HepG2 (cell line): Measurements from ENCODE around the gene RAB34. TPM values are rescaled to one million over a fixed set of nuclear protein-coding genes. Genes with fewer than 3 reads are reported as not detected.

Experiments
- ATAC-seq: fragments of 200-7000 bp; cut with Tn5 transposase; 3 replicates; pipeline ENCODE4 v1.9.1; 2020; ENCODE audit warnings: mild to moderate bottlenecking, moderate library complexity
- BruUV-seq: library from RNA; stranded (reverse); fragments of 400-500 nt; replicated peaks from 2 replicates; lab custom pipeline; 2021; lab: Mats Ljungman, UMichigan
- CTCF ChIA-PET: fragments of 300-600 bp; formaldehyde crosslinking; extraction: SDS; loops from one replicate; lab custom pipeline; 2021; ENCODE audit warnings: low total read pairs, inconsistent platforms, low intra/inter-chr PET ratio; lab: Yijun Ruan, JAX
- POLR2A ChIA-PET: fragments of 350-600 bp; sonication (Branson Sonifier 250); formaldehyde crosslinking; loops from one replicate; lab custom pipeline; 2020; ENCODE audit warnings: antibody characterized with exemption, inconsistent platforms; lab: Yijun Ruan, JAX
- DNase-seq: peaks from one replicate; pipeline ENCODE4 v3.0.0-alpha.2; 2015; ENCODE audit warnings: low spot score
- FAIRE-seq: peaks from 3 replicates; lab custom pipeline; 2011; peaks lifted over from hg19 to GRCh38; lab: Jason Lieb, UNC
- H2AFZ ChIP-seq: one replicate; pipeline ENCODE4 v1.6.1; 2011; ENCODE audit warnings: low read length, inconsistent platforms
- H3K27ac ChIP-seq: fragments of 300-600 bp; 3 replicates; pipeline ENCODE4 v1.8.0; 2011; ENCODE audit warnings: mixed run types, mild to moderate bottlenecking, mixed read lengths, low read length, inconsistent platforms; ENCODE audit not compliant: insufficient read depth; ENCODE audit errors: extremely low read length
- H3K27me3 ChIP-seq, 2 experiments: fragments of 200-600 bp in 1 of 2; 2 replicates in 1 of 2; 3 replicates in 1 of 2; pipeline versions ENCODE4 v1.6.0 to v1.8.0; 2011; ENCODE audit warnings: low read length in 2 of 2, mild to moderate bottlenecking in 2 of 2, moderate library complexity in 2 of 2, inconsistent platforms in 1 of 2; ENCODE audit not compliant: insufficient read depth in 2 of 2, control insufficient read depth in 1 of 2
- H3K36me3 ChIP-seq, 2 experiments: fragments of 200-600 bp in 1 of 2; replicated peaks in 1 of 2; 2 replicates in 1 of 2; 3 replicates in 1 of 2; pipeline versions ENCODE4 v1.5.1 to v1.8.0; 2011; ENCODE audit warnings: low read length in 2 of 2, inconsistent platforms in 1 of 2; ENCODE audit not compliant: insufficient read depth in 2 of 2, control insufficient read depth in 1 of 2
- H3K4me1 ChIP-seq: 2 replicates; pipeline ENCODE4 v1.5.1; 2012; ENCODE audit warnings: low read length, inconsistent platforms; ENCODE audit not compliant: insufficient read depth
- H3K4me2 ChIP-seq: 2 replicates; pipeline ENCODE4 v1.6.0; 2011; ENCODE audit warnings: low read depth, low read length, inconsistent platforms
- H3K4me3 ChIP-seq, 3 experiments: fragments of 200-600 bp in 1 of 3; sonication (generic), shearing (Covaris generic) in 1 of 3; replicated peaks in 1 of 3; 2 replicates each; pipeline ENCODE4 v1.5.1; 2011 to 2016; ENCODE audit warnings: low read length in 3 of 3, inconsistent platforms in 2 of 3, low read depth in 2 of 3, mild to moderate bottlenecking in 2 of 3, control low read depth in 1 of 3, mixed read lengths in 1 of 3; ENCODE audit not compliant: insufficient read depth in 1 of 3
- H3K79me2 ChIP-seq: one replicate; pipeline ENCODE4 v1.6.1; 2011; ENCODE audit warnings: low read length, inconsistent platforms; ENCODE audit not compliant: insufficient read depth
- H3K9ac ChIP-seq: 2 replicates; pipeline ENCODE4 v1.6.0; 2011; ENCODE audit warnings: mild to moderate bottlenecking, low read depth, low read length, inconsistent platforms; ENCODE audit not compliant: insufficient read depth
- H3K9me3 ChIP-seq: 2 replicates; pipeline ENCODE4 v1.5.1; 2012; ENCODE audit warnings: mild to moderate bottlenecking, low read length
- H4K20me1 ChIP-seq: 2 replicates; pipeline ENCODE4 v1.6.0; 2011; ENCODE audit warnings: inconsistent platforms, mild to moderate bottlenecking, low read length, moderate library complexity; ENCODE audit not compliant: insufficient read depth
- ARNT2 ChIP-seq: sonication (generic); formaldehyde crosslinking; IDR thresholded peaks from 2 replicates; pipeline ENCODE4 v1.8.0; 2022; ENCODE audit warnings: mild to moderate bottlenecking, low read depth, missing genetic modification reagents, moderate library complexity
- FOSL1 ChIP-seq: sonication (generic); formaldehyde crosslinking; IDR thresholded peaks from 2 replicates; pipeline ENCODE4 v1.9.0; 2021; ENCODE audit warnings: missing genetic modification reagents, borderline replicate concordance
- HDAC1 ChIP-seq: sonication (generic); formaldehyde crosslinking; IDR thresholded peaks from 2 replicates; pipeline ENCODE4 v1.5.1; 2020; ENCODE audit warnings: mild to moderate bottlenecking, missing genetic modification reagents
- HES4 ChIP-seq: sonication (generic); formaldehyde crosslinking; IDR thresholded peaks from 2 replicates; pipeline ENCODE4 v1.9.0; 2021; ENCODE audit warnings: mild to moderate bottlenecking, missing genetic modification reagents, borderline replicate concordance
- HOXA3 ChIP-seq: sonication (generic); formaldehyde crosslinking; IDR thresholded peaks from 2 replicates; pipeline ENCODE4 v1.5.0; 2020; ENCODE audit warnings: missing genetic modification reagents
- ISX ChIP-seq: sonication (generic); formaldehyde crosslinking; conservative IDR thresholded peaks from 2 replicates; pipeline ENCODE4 v1.5.0; 2020; ENCODE audit warnings: missing genetic modification reagents
- NCOA1 ChIP-seq: sonication (generic); formaldehyde crosslinking; IDR thresholded peaks from 2 replicates; pipeline ENCODE4 v1.9.0; 2021; ENCODE audit warnings: missing genetic modification reagents
- NR2F1 ChIP-seq, 2 experiments: fragments of 450-650 bp in 1 of 2; formaldehyde crosslinking in 1 of 2; IDR thresholded peaks; 2 replicates each; pipeline versions ENCODE4 v1.5.0 to v1.6.1; 2016 to 2020; ENCODE audit warnings: mild to moderate bottlenecking in 1 of 2, missing compliant biosample characterization in 1 of 2, missing genetic modification reagents in 1 of 2, moderate library complexity in 1 of 2
- RAD21 ChIP-seq: fragments of 450-650 bp; formaldehyde crosslinking; IDR thresholded peaks from 2 replicates; pipeline ENCODE4 v1.5.0; 2020; ENCODE audit warnings: mild to moderate bottlenecking
- RXRA ChIP-seq: sonication (generic); formaldehyde crosslinking; IDR thresholded peaks from 2 replicates; pipeline ENCODE4 v1.5.1; 2020; ENCODE audit warnings: missing genetic modification reagents
- SMC3 ChIP-seq: IDR thresholded peaks from 2 replicates; pipeline ENCODE4 v1.6.1; 2011; ENCODE audit warnings: low read length, improper control_type of control experiment
- THAP11 ChIP-seq: IDR thresholded peaks from 2 replicates; pipeline ENCODE4 v1.6.1; 2016; ENCODE audit warnings: missing biosample characterization, missing genetic modification reagents
- ZNF160 ChIP-seq: sonication (generic); formaldehyde crosslinking; IDR thresholded peaks from 2 replicates; pipeline ENCODE4 v1.8.0; 2022; ENCODE audit warnings: mild to moderate bottlenecking, inconsistent platforms, missing genetic modification reagents
- ZNF263 ChIP-seq: sonication (generic); formaldehyde crosslinking; IDR thresholded peaks from 2 replicates; pipeline ENCODE4 v1.4.0; 2020; ENCODE audit warnings: missing genetic modification reagents
- ZNF75D ChIP-seq: sonication (generic); formaldehyde crosslinking; IDR thresholded peaks from 2 replicates; pipeline ENCODE4 v1.8.1; 2023; ENCODE audit warnings: missing genetic modification reagents, mild to moderate bottlenecking, borderline replicate concordance
- ZNF83 ChIP-seq: sonication (generic); formaldehyde crosslinking; IDR thresholded peaks from 2 replicates; pipeline ENCODE4 v1.4.0; 2020; ENCODE audit warnings: missing genetic modification reagents, mild to moderate bottlenecking, borderline replicate concordance
- ZSCAN22 ChIP-seq: sonication (generic); formaldehyde crosslinking; IDR thresholded peaks from 2 replicates; pipeline ENCODE4 v1.4.0; 2020; ENCODE audit warnings: mild to moderate bottlenecking, missing genetic modification reagents
- WGBS: methylation state at CpG from one replicate; pipeline ENCODE4 v1.1.6; 2017; ENCODE audit warnings: low lambda C conversion rate; 5-methylcytosine and 5-hydroxymethylcytosine counted together
- in situ Hi-C: cut with HindIII; loops from 2 replicates; pipeline ENCODE4 v1.10.0; 2017; ENCODE audit warnings: low pct_unique_long_range_greater_than_20kb; ENCODE audit not compliant: extremely low pct_ligation_motif_present
- intact Hi-C: fragments of 100-400 bp; cut with micrococcal nuclease; formaldehyde crosslinking; loops from one replicate; pipeline ENCODE4 v1.10.0; 2022; ENCODE audit not compliant: unreplicated experiment
- polyA plus RNA-seq, 8 experiments: library from polyadenylated mRNA; depleted of rRNA in 3 of 8; stranded (reverse) in 7 of 8; unstranded in 1 of 8; fragments of >200 nt; fragmentation: Illumina TruSeq in 4 of 8; extraction: Trizol in 4 of 8; gene quantifications; 2 replicates each; pipeline versions ENCODE4 v1.2.1 to v1.2.3, GENCODE V29; 2011 to 2016; ENCODE audit warnings: low read depth in 4 of 8, missing spikeins in 1 of 8, mixed read lengths in 1 of 8; ENCODE audit not compliant: insufficient read depth in 1 of 8
- total RNA-seq, 5 experiments: library from RNA; depleted of rRNA; stranded (reverse); fragments of >200 nt; fragmentation: Illumina TruSeq; extraction: Trizol; gene quantifications; 2 replicates each; pipeline ENCODE4 v1.2.3, GENCODE V29; 2016; ENCODE audit warnings: low read depth in 1 of 5
- TF ChIP-seq, protein P1 (sequence below): IDR thresholded peaks from 2 replicates; pipeline ENCODE4 v1.6.1; 2016; ENCODE audit warnings: mild to moderate bottlenecking, missing biosample characterization, missing genetic modification reagents
- TF ChIP-seq, protein P2 (sequence below): sonication (generic); formaldehyde crosslinking; IDR thresholded peaks from 2 replicates; pipeline ENCODE4 v1.9.0; 2022; ENCODE audit warnings: missing genetic modification reagents, mild to moderate bottlenecking, borderline replicate concordance
- TF ChIP-seq, protein P3 (sequence below): sonication (generic); formaldehyde crosslinking; IDR thresholded peaks from 2 replicates; pipeline ENCODE4 v1.5.0; 2020; ENCODE audit warnings: missing genetic modification reagents
- TF ChIP-seq, protein P4 (sequence below): sonication (generic); formaldehyde crosslinking; IDR thresholded peaks from 2 replicates; pipeline ENCODE4 v1.9.0; 2021; ENCODE audit warnings: missing genetic modification reagents, borderline replicate concordance
- TF ChIP-seq, protein P5 (sequence below): IDR thresholded peaks from 2 replicates; pipeline ENCODE4 v1.6.1; 2016; ENCODE audit warnings: low read depth, borderline replicate concordance

The RAB34 gene
- total and polyA plus RNA-seq, 2 of the 13 experiments (the other 11 are each of a cell fraction or from before 2014, with no cell fraction given), result 0.49 TPM; not detected in 1

DNA sequence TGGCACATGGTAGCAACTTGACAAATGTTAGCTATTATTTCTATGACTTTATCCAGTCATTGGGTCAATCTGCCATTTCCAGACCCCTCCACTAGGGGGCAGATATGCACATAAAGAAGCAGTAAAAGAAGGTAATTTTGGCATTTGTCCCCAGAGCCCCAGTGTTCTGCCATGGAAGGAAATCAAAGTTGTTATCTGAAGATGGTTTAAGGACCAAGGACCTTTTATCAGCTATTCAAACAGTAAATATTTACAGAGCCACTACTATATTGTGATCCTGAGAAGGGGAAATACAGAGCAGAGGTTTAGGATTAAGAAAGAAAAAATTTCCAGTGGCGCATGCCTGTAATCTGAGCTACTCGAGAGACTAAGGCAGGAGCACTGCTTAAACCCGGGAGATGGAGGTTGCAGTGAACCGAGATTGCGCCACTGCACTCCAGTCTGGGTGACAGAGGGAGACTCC, 46.2 kb upstream of the RAB34 start:
- intact Hi-C loops, result loop anchor here (1.0 to 5.0 kb wide), 4 partner anchors 78 to 153 kb away; partner anchors contain the start of genes FAM222B and FLOT2
- H3K27ac ChIP-seq, result no peak overlapping the region
- H3K9ac ChIP-seq, result no peak overlapping the region
- peak; percentile 78 for FAIRE-seq
- H3K9me3 ChIP-seq, result no peaks in the 10 kb centered on the region
- H4K20me1 ChIP-seq, result no peaks in the 10 kb centered on the region
- ChIA-PET POLR2A (interaction anchor here (0.6 to 1.4 kb wide), 6 partner anchors 18 to 202 kb away, joined by 3 to 9 read pairs (median 4); partner anchors contain the start of gene FAM222B), CTCF (interaction anchor here (0.8 to 1.9 kb wide), 6 partner anchors 14 to 153 kb away, joined by 3 to 20 read pairs (median 4); partner anchors contain the start of gene DHRS13)
- ATAC-seq, result peak; percentile 41; the same call in 2 of the 3 replicates
- 77% methylated on average over 5 of the region's 5 CpGs for WGBS
- no peaks in the 10 kb centered on the region for H3K4me1 ChIP-seq
- no peak overlapping the region for H3K4me3 ChIP-seq
- DNase-seq, result peak; percentile 68
- no peaks in the 10 kb centered on the region for H3K27me3 ChIP-seq
- H3K36me3 ChIP-seq, result peaks cover 22 to 61% of the 10 kb centered on the region in 2 experiments
- BruUV-seq, result no TSS peak
- in situ Hi-C loops, result loop anchor here (10.0 kb wide), 1 partner anchor 121 kb away; no protein-coding TSS in a partner anchor
- no peaks in the 10 kb centered on the region for H3K79me2 ChIP-seq
- H2AFZ ChIP-seq, result no peak overlapping the region
- H3K4me2 ChIP-seq, result no peak overlapping the region
- TF ChIP-seq HDAC1 (CRISPR knock-in tag) (no peak), HES4 (CRISPR knock-in tag) (no peak), HOXA3 (CRISPR knock-in tag) (no peak), ARNT2 (CRISPR knock-in tag) (0 out of 2 replicates have a peak, but pooled peaks have one; percentile 41), ISX (CRISPR knock-in tag) (no peak), ZNF75D (no peak), THAP11 (CRISPR knock-in tag) (0 out of 2 replicates have a peak, but pooled peaks have one; percentile 25), NCOA1 (no peak), FOSL1 (CRISPR knock-in tag) (no peak), NR2F1 (CRISPR knock-in tag; IDR thresholded peaks at IDR 0.05) (no peak), SMC3 (peak; percentile 83), ZNF83 (CRISPR knock-in tag) (no peak), ZSCAN22 (CRISPR knock-in tag) (no peak), ZNF263 (CRISPR knock-in tag) (no peak), RXRA (no peak), RAD21 (CRISPR knock-in tag) (peak; percentile 68), ZNF160 (CRISPR knock-in tag) (no peak)
- TF ChIP-seq, protein P1, sequence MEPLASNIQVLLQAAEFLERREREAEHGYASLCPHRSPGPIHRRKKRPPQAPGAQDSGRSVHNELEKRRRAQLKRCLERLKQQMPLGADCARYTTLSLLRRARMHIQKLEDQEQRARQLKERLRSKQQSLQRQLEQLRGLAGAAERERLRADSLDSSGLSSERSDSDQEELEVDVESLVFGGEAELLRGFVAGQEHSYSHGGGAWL (CRISPR knock-in tag), result no peak
- TF ChIP-seq, protein P2, sequence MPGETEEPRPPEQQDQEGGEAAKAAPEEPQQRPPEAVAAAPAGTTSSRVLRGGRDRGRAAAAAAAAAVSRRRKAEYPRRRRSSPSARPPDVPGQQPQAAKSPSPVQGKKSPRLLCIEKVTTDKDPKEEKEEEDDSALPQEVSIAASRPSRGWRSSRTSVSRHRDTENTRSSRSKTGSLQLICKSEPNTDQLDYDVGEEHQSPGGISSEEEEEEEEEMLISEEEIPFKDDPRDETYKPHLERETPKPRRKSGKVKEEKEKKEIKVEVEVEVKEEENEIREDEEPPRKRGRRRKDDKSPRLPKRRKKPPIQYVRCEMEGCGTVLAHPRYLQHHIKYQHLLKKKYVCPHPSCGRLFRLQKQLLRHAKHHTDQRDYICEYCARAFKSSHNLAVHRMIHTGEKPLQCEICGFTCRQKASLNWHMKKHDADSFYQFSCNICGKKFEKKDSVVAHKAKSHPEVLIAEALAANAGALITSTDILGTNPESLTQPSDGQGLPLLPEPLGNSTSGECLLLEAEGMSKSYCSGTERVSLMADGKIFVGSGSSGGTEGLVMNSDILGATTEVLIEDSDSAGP (CRISPR knock-in tag), result no peak
- TF ChIP-seq, protein P3, sequence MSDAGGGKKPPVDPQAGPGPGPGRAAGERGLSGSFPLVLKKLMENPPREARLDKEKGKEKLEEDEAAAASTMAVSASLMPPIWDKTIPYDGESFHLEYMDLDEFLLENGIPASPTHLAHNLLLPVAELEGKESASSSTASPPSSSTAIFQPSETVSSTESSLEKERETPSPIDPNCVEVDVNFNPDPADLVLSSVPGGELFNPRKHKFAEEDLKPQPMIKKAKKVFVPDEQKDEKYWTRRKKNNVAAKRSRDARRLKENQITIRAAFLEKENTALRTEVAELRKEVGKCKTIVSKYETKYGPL (CRISPR knock-in tag), result no peak
- TF ChIP-seq, protein P4, sequence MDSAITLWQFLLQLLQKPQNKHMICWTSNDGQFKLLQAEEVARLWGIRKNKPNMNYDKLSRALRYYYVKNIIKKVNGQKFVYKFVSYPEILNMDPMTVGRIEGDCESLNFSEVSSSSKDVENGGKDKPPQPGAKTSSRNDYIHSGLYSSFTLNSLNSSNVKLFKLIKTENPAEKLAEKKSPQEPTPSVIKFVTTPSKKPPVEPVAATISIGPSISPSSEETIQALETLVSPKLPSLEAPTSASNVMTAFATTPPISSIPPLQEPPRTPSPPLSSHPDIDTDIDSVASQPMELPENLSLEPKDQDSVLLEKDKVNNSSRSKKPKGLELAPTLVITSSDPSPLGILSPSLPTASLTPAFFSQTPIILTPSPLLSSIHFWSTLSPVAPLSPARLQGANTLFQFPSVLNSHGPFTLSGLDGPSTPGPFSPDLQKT, result no peak
- TF ChIP-seq, protein P5, sequence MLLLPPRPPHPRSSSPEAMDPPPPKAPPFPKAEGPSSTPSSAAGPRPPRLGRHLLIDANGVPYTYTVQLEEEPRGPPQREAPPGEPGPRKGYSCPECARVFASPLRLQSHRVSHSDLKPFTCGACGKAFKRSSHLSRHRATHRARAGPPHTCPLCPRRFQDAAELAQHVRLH (CRISPR knock-in tag), result no peak
